IMR-90 (cell line): ENCODE data around the gene KCNS1. TPM values are rescaled to one million over a fixed set of nuclear protein-coding genes. Genes with fewer than 3 reads are reported as not detected.
A peak's percentile ranks its signal among the peaks of the same experiment; 100 is the strongest.

Source experiments
- ATAC-seq: fragments of 200-7000 bp; cut with Tn5 transposase; 2 replicates; pipeline ENCODE4 v1.9.1; 2020; ENCODE audit warnings: low read depth, mild to moderate bottlenecking, moderate library complexity
- BruUV-seq: library from RNA; stranded (reverse); fragments of 400-500 nt; replicated peaks from 2 replicates; lab custom pipeline; 2021; lab: Mats Ljungman, UMichigan
- CTCF ChIA-PET: fragments of 300-600 bp; formaldehyde crosslinking; extraction: SDS; loops from one replicate; lab custom pipeline; 2021; ENCODE audit warnings: antibody characterized with exemption; lab: Yijun Ruan, JAX
- POLR2A ChIA-PET: fragments of 300-600 bp; sonication (Branson Sonifier 250); formaldehyde crosslinking; loops from one replicate; lab custom pipeline; 2022; ENCODE audit warnings: antibody characterized with exemption; ENCODE audit not compliant: unreplicated experiment; lab: Charles Lee
- DNase-seq: peaks from one replicate; pipeline ENCODE4 v3.0.0; 2013
- H2AFZ ChIP-seq: replicated peaks from 2 replicates; pipeline ENCODE3; 2013; ENCODE audit warnings: low read length, mild to moderate bottlenecking; ENCODE audit not compliant: poor library complexity
- H2AK5ac ChIP-seq: 2 replicates; pipeline ENCODE4 v1.6.1; 2013; ENCODE audit warnings: low read depth, low read length, inconsistent platforms
- H2AK9ac ChIP-seq: replicated peaks from 2 replicates; pipeline ENCODE3; 2013; ENCODE audit warnings: mild to moderate bottlenecking, low read depth, low read length, moderate library complexity; ENCODE audit not compliant: poor library complexity
- H2BK120ac ChIP-seq: 2 replicates; pipeline ENCODE4 v1.6.1; 2013; ENCODE audit warnings: low read depth, low read length, inconsistent platforms
- H2BK15ac ChIP-seq: 3 replicates; pipeline ENCODE4 v1.6.1; 2013; ENCODE audit warnings: low read depth, low read length, inconsistent platforms
- H2BK20ac ChIP-seq: 2 replicates; pipeline ENCODE4 v1.6.1; 2013; ENCODE audit warnings: low read depth, mild to moderate bottlenecking, inconsistent platforms, low read length, moderate library complexity
- H2BK5ac ChIP-seq: 2 replicates; pipeline ENCODE4 v1.6.1; 2013; ENCODE audit warnings: mild to moderate bottlenecking, low read depth, low read length, inconsistent platforms; ENCODE audit not compliant: poor library complexity, severe bottlenecking
- H3K14ac ChIP-seq: replicated peaks from 2 replicates; pipeline ENCODE4 v1.6.1; 2013; ENCODE audit warnings: low read depth, low read length, inconsistent platforms
- H3K18ac ChIP-seq: 2 replicates; pipeline ENCODE4 v1.6.1; 2013; ENCODE audit warnings: low read depth, low read length, control low read depth
- H3K23ac ChIP-seq: 2 replicates; pipeline ENCODE4 v1.6.1; 2013; ENCODE audit warnings: low read depth, low read length, inconsistent platforms
- H3K27ac ChIP-seq: 2 replicates; pipeline ENCODE4 v1.5.1; 2013; ENCODE audit warnings: mild to moderate bottlenecking, control low read depth, low read length; ENCODE audit not compliant: insufficient read depth
- H3K27me3 ChIP-seq: 2 replicates; pipeline ENCODE4 v1.6.1; 2013; ENCODE audit warnings: low read length; ENCODE audit not compliant: control insufficient read depth, insufficient read depth
- H3K36me3 ChIP-seq: 2 replicates; pipeline ENCODE4 v1.6.1; 2013; ENCODE audit warnings: low read length, mixed read lengths; ENCODE audit not compliant: control insufficient read depth, insufficient read depth
- H3K4ac ChIP-seq: 2 replicates; pipeline ENCODE4 v1.6.1; 2013; ENCODE audit warnings: low read depth, low read length, inconsistent platforms
- H3K4me1 ChIP-seq: 2 replicates; pipeline ENCODE4 v1.6.1; 2013; ENCODE audit warnings: low read length, mixed read lengths; ENCODE audit not compliant: control insufficient read depth, insufficient read depth
- H3K4me2 ChIP-seq: 2 replicates; pipeline ENCODE4 v1.6.1; 2013; ENCODE audit warnings: low read depth, mild to moderate bottlenecking, control low read depth, low read length, moderate library complexity
- H3K4me3 ChIP-seq: 2 replicates; pipeline ENCODE4 v1.5.1; 2013; ENCODE audit warnings: low read depth, mild to moderate bottlenecking, control low read depth, low read length, moderate library complexity; ENCODE audit not compliant: insufficient read depth
- H3K56ac ChIP-seq: 2 replicates; pipeline ENCODE4 v1.6.1; 2013; ENCODE audit warnings: low read length, inconsistent platforms; ENCODE audit not compliant: insufficient read depth; ENCODE audit errors: extremely low read depth
- H3K79me1 ChIP-seq, 2 experiments: 2 replicates each; pipeline ENCODE4 v1.6.1; 2013; ENCODE audit warnings: low read length in 2 of 2, inconsistent platforms in 1 of 2, low read depth in 1 of 2
- H3K9ac ChIP-seq: 2 replicates; pipeline ENCODE4 v1.6.1; 2013; ENCODE audit warnings: low read depth, low read length, control low read depth
- H3K9me1 ChIP-seq: 2 replicates; pipeline ENCODE4 v1.6.1; 2013; ENCODE audit warnings: low read length, inconsistent platforms; ENCODE audit not compliant: insufficient read depth
- H3K9me3 ChIP-seq: 2 replicates; pipeline ENCODE4 v1.6.1; 2013; ENCODE audit warnings: low read length; ENCODE audit not compliant: control insufficient read depth, insufficient read depth
- H4K20me1 ChIP-seq: 2 replicates; pipeline ENCODE4 v1.6.1; 2013; ENCODE audit warnings: low read length, inconsistent platforms; ENCODE audit not compliant: insufficient read depth
- H4K5ac ChIP-seq: 2 replicates; pipeline ENCODE4 v1.6.1; 2013; ENCODE audit warnings: mild to moderate bottlenecking, low read depth, low read length, control low read depth
- H4K8ac ChIP-seq, 2 experiments: 2 replicates each; pipeline ENCODE4 v1.6.1; 2013; ENCODE audit warnings: low read depth in 2 of 2, low read length in 2 of 2, control low read depth in 1 of 2, inconsistent platforms in 1 of 2
- H4K91ac ChIP-seq: 2 replicates; pipeline ENCODE4 v1.6.1; 2013; ENCODE audit warnings: low read depth, low read length, inconsistent platforms; ENCODE audit not compliant: insufficient read depth
- BHLHE40 ChIP-seq: fragments of 150-350 bp; IDR thresholded peaks from 2 replicates; pipeline ENCODE4 v1.6.1; 2016; ENCODE audit warnings: mild to moderate bottlenecking, low read depth, low read length
- CEBPB ChIP-seq: IDR thresholded peaks from 2 replicates; pipeline ENCODE4 v1.6.1; 2012; ENCODE audit warnings: low read depth, low read length, improper control_type of control experiment
- FOS ChIP-seq: fragments of 150-350 bp; IDR thresholded peaks from 2 replicates; pipeline ENCODE4 v1.6.1; 2016; ENCODE audit warnings: low read depth, low read length
- MAZ ChIP-seq: IDR thresholded peaks from 2 replicates; pipeline ENCODE4 v1.6.1; 2012; ENCODE audit warnings: low read depth, mild to moderate bottlenecking, low read length, improper control_type of control experiment, moderate library complexity, borderline replicate concordance
- MXI1 ChIP-seq: IDR thresholded peaks from 2 replicates; pipeline ENCODE4 v1.6.1; 2012; ENCODE audit warnings: low read depth, mild to moderate bottlenecking, low read length, moderate library complexity, borderline replicate concordance
- RAD21 ChIP-seq: IDR thresholded peaks from 2 replicates; pipeline ENCODE4 v1.6.1; 2012; ENCODE audit warnings: low read length, improper control_type of control experiment
- WGBS, 2 experiments: methylation state at CpG; one replicate each; pipeline versions ENCODE4 v1.1.5 to v1.1.7; 2013; ENCODE audit warnings: missing lambda C conversion rate in 2 of 2; ENCODE audit not compliant: insufficient read length in 1 of 2; ENCODE audit errors: extremely low coverage in 2 of 2; 5-methylcytosine and 5-hydroxymethylcytosine counted together
- dilution Hi-C: fragments of 300-500 bp; cut with HindIII; formaldehyde crosslinking; loops from one replicate; pipeline ENCODE4 v1.14.3; 2018; ENCODE audit warnings: low sequenced_read_pairs; ENCODE audit not compliant: unreplicated experiment
- in situ Hi-C: fragments of 300-500 bp; cut with MboI; formaldehyde crosslinking; loops from 3 replicates; pipeline ENCODE4 v1.14.3; 2019; ENCODE audit warnings: low sequenced_read_pairs, inconsistent platforms, mixed read lengths
- intact Hi-C: fragments of 100-400 bp; cut with micrococcal nuclease; formaldehyde crosslinking; loops from 2 replicates; pipeline ENCODE4 v1.10.0; 2022
- polyA plus RNA-seq, 3 experiments: library from polyadenylated mRNA; depleted of rRNA; stranded (reverse); fragments of >200 nt; gene quantifications; 2 replicates each; pipeline ENCODE4 v1.2.3, GENCODE V29; 2012; ENCODE audit warnings: low replicate concordance in 1 of 3
- total RNA-seq: library from RNA; depleted of rRNA; stranded (reverse); fragments of >200 nt; gene quantifications from 2 replicates; pipeline ENCODE4 v1.2.3, GENCODE V29; 2012

Gene KCNS1
- total and polyA plus RNA-seq, 2 of the 4 experiments (the other 2 are of a cell fraction): 0.54 to 0.62 TPM

- CTCF ChIA-PET: interaction anchor here (0.6 to 0.7 kb wide), 2 partner anchors 13 to 22 kb away, joined by 3 to 4 read pairs; no protein-coding TSS in a partner anchor
- peaks cover 6% of the 10 kb centered on the region for H3K9me1 ChIP-seq
- no peak overlapping the region for H3K23ac ChIP-seq
- no peak for ATAC-seq
- dilution Hi-C loops (no loop called here), in situ Hi-C loops (no loop called here), intact Hi-C loops (no loop called here)
- BruUV-seq: no TSS peak
- H3K4me3 ChIP-seq: no peak overlapping the region
- TF ChIP-seq CEBPB (no peak), RAD21 (no peak), FOS (no peak), MAZ (no peak), BHLHE40 (no peak), MXI1 (no peak)
- no peaks in the 10 kb centered on the region for H3K36me3 ChIP-seq
- H2BK20ac ChIP-seq: no peak overlapping the region
- DNase-seq: peak; percentile 55
- H2BK120ac ChIP-seq: no peak overlapping the region
- peak overlapping the region; percentile 53; the same call in 1 of the 2 replicates for H4K5ac ChIP-seq
- peak overlapping the region; percentile 45; the same call in 1 of the 2 replicates for H3K4ac ChIP-seq
- no peak overlapping the region for H3K56ac ChIP-seq
- peak overlapping the region; percentile 52; the same call in 1 of the 2 replicates for H3K14ac ChIP-seq
- no peak overlapping the region for H2AK9ac ChIP-seq
- no peak overlapping the region; the same call in 1 of the 2 replicates for H3K9ac ChIP-seq
- H4K20me1 ChIP-seq: no peaks in the 10 kb centered on the region
- H2AK5ac ChIP-seq: no peak overlapping the region
- H3K79me1 ChIP-seq: peaks cover 18 to 30% of the 10 kb centered on the region in 2 experiments
- H3K27me3 ChIP-seq: no peaks in the 10 kb centered on the region
- H2BK15ac ChIP-seq: no peak overlapping the region
- WGBS, 2 experiments: no CpG with 5 or more reads among the region's 7 CpGs
- H3K18ac ChIP-seq: peak overlapping the region; percentile 57; the same call in 1 of the 2 replicates
- H3K9me3 ChIP-seq: no peaks in the 10 kb centered on the region
- 0 out of 4 replicates have a peak overlapping the region, but pooled peaks of 1 of the 2 experiments have one; percentile 34 for H4K8ac ChIP-seq
- POLR2A ChIA-PET: no interaction called here
- peak overlapping the region; percentile 76 for H2BK5ac ChIP-seq
- peak overlapping the region; percentile 10; the same call in 1 of the 2 replicates for H3K4me2 ChIP-seq
- peaks cover 21% of the 10 kb centered on the region; the same call in 1 of the 2 replicates for H3K4me1 ChIP-seq
- no peak overlapping the region for H2AFZ ChIP-seq
- H4K91ac ChIP-seq: no peak overlapping the region
- no peak overlapping the region for H3K27ac ChIP-seq
These were observed 34.6 kb downstream of the KCNS1 start for GRCh38 chr20:45066372-45066771.
